Activated CD8-positive, alpha-beta T cell treated with anti-CD3 and anti-CD28 coated beads for 36 hours (primary cell): ENCODE results near the gene GIGYF2. TPM values are rescaled to one million over a fixed set of nuclear protein-coding genes. Genes with fewer than 3 reads are reported as not detected.
A peak's percentile ranks its signal among the peaks of the same experiment; 100 is the strongest.

Experiments used
- ATAC-seq: fragments of 200-7000 bp; cut with Tn5 transposase; one replicate; pipeline ENCODE4 v1.10.0; 2021; ENCODE audit warnings: mild to moderate bottlenecking, moderate library complexity
- CTCF ChIA-PET: fragments of 350-600 bp; sonication (Branson Sonifier 250); formaldehyde crosslinking; loops from one replicate; lab custom pipeline; 2021; ENCODE audit warnings: antibody characterized with exemption; lab: Charles Lee
- POLR2A ChIA-PET: fragments of 350-600 bp; sonication (Branson Sonifier 250); formaldehyde crosslinking; loops from one replicate; lab custom pipeline; 2021; ENCODE audit warnings: antibody characterized with exemption; lab: Charles Lee
- DNase-seq: peaks from one replicate; pipeline ENCODE4 v3.0.0-alpha.2; 2020
- H3K27ac Mint-ChIP-seq: one replicate; pipeline ENCODE4 v1.8.0; 2021; ENCODE audit warnings: mild to moderate bottlenecking, mixed read lengths
- H3K27me3 Mint-ChIP-seq: one replicate; pipeline ENCODE4 v1.8.0; 2021; ENCODE audit warnings: mixed read lengths
- H3K36me3 Mint-ChIP-seq: one replicate; pipeline ENCODE4 v1.8.0; 2021; ENCODE audit warnings: low read depth, mixed read lengths
- H3K4me1 Mint-ChIP-seq: one replicate; pipeline ENCODE4 v1.8.0; 2021; ENCODE audit warnings: low read depth, mixed read lengths
- H3K4me3 Mint-ChIP-seq: one replicate; pipeline ENCODE4 v1.8.0; 2021; ENCODE audit warnings: mild to moderate bottlenecking, moderate library complexity, mixed read lengths
- H3K9me3 Mint-ChIP-seq: one replicate; pipeline ENCODE4 v1.8.0; 2021; ENCODE audit warnings: mixed read lengths
- intact Hi-C: fragments of 100-400 bp; cut with micrococcal nuclease; formaldehyde crosslinking; loops from one replicate; pipeline ENCODE4 v1.10.0; 2022
- total RNA-seq, 2 experiments: library from RNA; stranded (reverse); gene quantifications; one replicate each; pipeline ENCODE4 v1.2.3, GENCODE V29; 2021
- TF ChIP-seq, protein P1 (sequence below): fragments of 200-600 bp; IDR thresholded peaks from one replicate; pipeline ENCODE4 v1.8.0; 2022; ENCODE audit warnings: antibody characterized with exemption, mild to moderate bottlenecking

GIGYF2 gene
- total RNA-seq, 2 experiments from 2014 or later, result 49.7 to 52.5 TPM

DNA sequence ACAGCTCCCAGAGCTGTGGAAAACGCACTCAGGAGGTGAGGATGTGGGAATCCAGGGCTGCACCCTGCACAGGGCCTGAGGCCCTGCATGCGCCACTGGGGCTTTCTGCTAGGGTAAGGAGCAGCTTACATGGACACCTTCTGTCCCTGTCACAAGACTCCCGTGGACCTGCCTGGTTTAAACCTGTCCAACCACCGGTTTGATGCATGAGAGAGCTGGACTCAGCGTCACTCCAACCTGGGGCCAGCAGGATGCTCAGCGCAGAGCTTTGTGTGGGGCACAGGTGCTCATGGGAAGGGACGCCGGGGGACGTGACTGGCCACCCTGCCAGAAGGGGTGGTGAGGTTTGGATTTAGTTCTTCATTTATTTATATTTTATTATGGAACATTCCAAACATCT lies 197.1 kb downstream of the GIGYF2 start:
- Mint-ChIP-seq H3K36me3 (no peaks in the 10 kb centered on the region), H3K27me3 (peaks cover 11% of the 10 kb centered on the region), H3K27ac (no peak overlapping the region), H3K9me3 (no peaks in the 10 kb centered on the region), H3K4me1 (peaks cover 6% of the 10 kb centered on the region), H3K4me3 (no peak overlapping the region)
- ChIA-PET CTCF (no interaction called here), POLR2A (no interaction called here)
- intact Hi-C loops, result no loop called here
- ATAC-seq (no peak), DNase-seq (no peak)
- TF ChIP-seq, protein P1, sequence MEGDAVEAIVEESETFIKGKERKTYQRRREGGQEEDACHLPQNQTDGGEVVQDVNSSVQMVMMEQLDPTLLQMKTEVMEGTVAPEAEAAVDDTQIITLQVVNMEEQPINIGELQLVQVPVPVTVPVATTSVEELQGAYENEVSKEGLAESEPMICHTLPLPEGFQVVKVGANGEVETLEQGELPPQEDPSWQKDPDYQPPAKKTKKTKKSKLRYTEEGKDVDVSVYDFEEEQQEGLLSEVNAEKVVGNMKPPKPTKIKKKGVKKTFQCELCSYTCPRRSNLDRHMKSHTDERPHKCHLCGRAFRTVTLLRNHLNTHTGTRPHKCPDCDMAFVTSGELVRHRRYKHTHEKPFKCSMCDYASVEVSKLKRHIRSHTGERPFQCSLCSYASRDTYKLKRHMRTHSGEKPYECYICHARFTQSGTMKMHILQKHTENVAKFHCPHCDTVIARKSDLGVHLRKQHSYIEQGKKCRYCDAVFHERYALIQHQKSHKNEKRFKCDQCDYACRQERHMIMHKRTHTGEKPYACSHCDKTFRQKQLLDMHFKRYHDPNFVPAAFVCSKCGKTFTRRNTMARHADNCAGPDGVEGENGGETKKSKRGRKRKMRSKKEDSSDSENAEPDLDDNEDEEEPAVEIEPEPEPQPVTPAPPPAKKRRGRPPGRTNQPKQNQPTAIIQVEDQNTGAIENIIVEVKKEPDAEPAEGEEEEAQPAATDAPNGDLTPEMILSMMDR, result no peak

DNA sequence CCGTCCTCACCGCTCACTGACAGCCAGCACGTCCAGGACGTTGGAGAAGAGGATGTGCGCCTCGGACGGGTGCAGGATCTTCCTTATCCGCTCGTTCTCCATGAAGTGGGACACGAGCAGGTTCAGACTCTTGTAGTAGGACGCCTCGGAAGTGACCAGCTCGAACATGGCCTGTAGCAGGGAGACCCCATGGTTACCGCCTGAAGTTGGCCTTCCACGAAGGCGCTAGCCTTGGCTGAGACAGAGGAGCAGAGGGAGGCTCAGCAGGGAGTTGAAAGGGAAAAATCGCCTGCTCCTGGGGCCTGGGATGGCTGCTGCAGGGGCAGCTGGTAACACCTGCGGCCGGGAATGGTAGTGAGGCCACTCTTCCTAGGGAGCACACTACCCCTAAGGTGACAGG lies 197.6 kb downstream of the GIGYF2 start:
- no peak for ATAC-seq
- H3K27me3 Mint-ChIP-seq, result peaks cover 11% of the 10 kb centered on the region

DNA sequence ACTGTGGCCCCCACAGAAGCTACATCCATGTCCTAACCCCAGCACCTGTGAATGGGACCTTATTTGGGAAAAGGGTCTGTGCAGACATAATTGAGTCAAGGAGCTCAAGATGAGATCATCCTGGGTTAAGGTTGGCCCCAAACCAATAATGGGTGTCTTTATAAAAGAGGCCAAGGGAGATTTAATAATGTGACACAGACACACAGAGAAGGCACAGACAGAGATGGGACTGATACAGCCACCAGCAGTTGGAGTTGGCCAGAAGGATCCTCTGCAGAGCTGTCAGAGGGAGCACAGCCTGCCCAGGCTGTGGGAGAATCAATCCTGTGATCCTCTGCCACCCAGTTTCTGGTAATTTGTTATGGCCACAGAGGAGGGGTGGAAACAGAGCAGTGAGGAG lies 199.0 kb downstream of the GIGYF2 start:
- ATAC-seq (no peak), DNase-seq (no peak)
- ChIA-PET CTCF (interaction anchor here (0.8 kb wide), 1 partner anchor 133 kb away, joined by 3 read pairs; no protein-coding TSS in a partner anchor), POLR2A (no interaction called here)
- intact Hi-C loops, result no loop called here
- TF ChIP-seq, protein P1, result no peak
- Mint-ChIP-seq H3K4me3 (no peak overlapping the region), H3K9me3 (no peaks in the 10 kb centered on the region), H3K36me3 (no peaks in the 10 kb centered on the region), H3K27ac (no peak overlapping the region), H3K27me3 (peaks cover 5% of the 10 kb centered on the region), H3K4me1 (peaks cover 6% of the 10 kb centered on the region)

More for the DNA sequence above, 197.6 kb downstream of the GIGYF2 start:
- Mint-ChIP-seq H3K36me3 (no peaks in the 10 kb centered on the region), H3K9me3 (no peaks in the 10 kb centered on the region), H3K4me1 (peaks cover 6% of the 10 kb centered on the region), H3K4me3 (no peak overlapping the region), H3K27ac (no peak overlapping the region)
- ChIA-PET POLR2A (no interaction called here), CTCF (no interaction called here)
- intact Hi-C loops, result no loop called here
- no peak for DNase-seq
- TF ChIP-seq, protein P1, result no peak

DNA sequence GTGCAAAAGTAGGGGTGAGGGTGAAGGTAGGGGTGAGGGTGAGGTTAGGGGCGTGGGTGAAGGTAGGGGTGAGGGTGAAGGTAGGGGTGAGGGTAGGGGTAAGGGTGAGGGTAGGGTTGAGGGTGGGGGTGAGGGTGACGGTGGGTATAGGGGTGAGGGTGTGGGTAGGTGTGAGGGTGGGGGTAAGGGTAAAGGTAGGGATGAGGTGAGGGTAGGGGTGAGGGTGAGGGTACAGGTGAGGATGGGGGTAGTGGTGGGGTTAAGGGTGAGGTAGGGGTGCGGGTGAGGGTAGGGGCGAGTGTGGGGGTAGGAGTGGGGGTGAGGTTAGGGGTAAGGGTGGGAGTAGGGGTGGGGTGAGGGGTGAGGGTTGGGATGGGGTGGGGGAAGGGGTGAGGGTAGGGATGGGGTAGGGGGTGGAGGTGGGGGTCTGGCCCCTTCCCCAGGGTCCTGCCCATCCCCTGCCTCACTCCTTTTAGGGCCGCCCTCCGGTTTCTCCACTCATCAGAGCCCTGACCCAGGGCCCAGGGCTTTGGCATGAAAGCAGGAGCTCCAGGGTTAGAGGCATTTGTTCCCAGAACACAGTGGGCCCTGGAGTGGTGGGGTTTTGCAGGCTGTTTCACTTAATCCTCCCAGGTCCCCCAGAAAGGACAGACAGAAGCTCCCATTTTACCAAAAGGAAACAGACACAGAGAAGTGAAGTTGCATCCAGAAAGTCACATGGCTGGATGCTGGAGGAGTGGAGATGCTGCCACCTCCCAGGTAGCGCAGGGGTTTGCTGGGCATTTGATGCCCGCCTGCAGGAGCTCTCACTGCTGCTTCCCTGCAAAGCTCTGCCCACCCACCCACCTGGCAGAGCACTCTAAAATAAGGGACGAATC lies 199.8 kb downstream of the GIGYF2 start:
- DNase-seq (no peak), ATAC-seq (no peak)
- H3K27me3 Mint-ChIP-seq, result peaks cover 5% of the 10 kb centered on the region
- peaks cover 6% of the 10 kb centered on the region for H3K4me1 Mint-ChIP-seq
- ChIA-PET POLR2A (no interaction called here), CTCF (interaction anchor here (1.2 to 1.6 kb wide), 2 partner anchors 157 to 163 kb away, joined by 3 to 4 read pairs; partner anchors contain the start of gene INPP5D)
- TF ChIP-seq, protein P1, result no peak
- H3K27ac Mint-ChIP-seq, result peak overlapping the region; percentile 10
- H3K9me3 Mint-ChIP-seq, result no peaks in the 10 kb centered on the region
- H3K36me3 Mint-ChIP-seq, result no peaks in the 10 kb centered on the region
- H3K4me3 Mint-ChIP-seq, result no peak overlapping the region
- intact Hi-C loops, result no loop called here
